Stimulated activated naive B cell treated with anti-CD40 and anti-IgM and Interleukin-4, amounts not matched to agents 10 μg/mL and 1 μg/mL and 100 μg/mL, for 72 hours (primary cell): ENCODE measurements around the gene PPL.

Experiments used
- ATAC-seq, 2 donors: fragments of 150-1000 bp; cut with Tn5 transposase; replicated peaks; 2 replicates each; pipeline ENCODE4 v1.10.0; 2021; ENCODE audit warnings: moderate library complexity in 1 of 2
- DNase-seq: peaks from one replicate; pipeline ENCODE4 v3.0.0; 2021
- H3K27ac Mint-ChIP-seq: one replicate; pipeline ENCODE4 v1.8.0; 2022; ENCODE audit warnings: mild to moderate bottlenecking, mixed read lengths
- H3K27me3 Mint-ChIP-seq, 2 donors: one replicate each; pipeline ENCODE4 v1.8.0; 2022; ENCODE audit warnings: mixed read lengths in 2 of 2
- H3K36me3 Mint-ChIP-seq, 2 donors: one replicate each; pipeline ENCODE4 v1.8.0; 2022; ENCODE audit warnings: mixed read lengths in 2 of 2, mild to moderate bottlenecking in 1 of 2
- H3K4me1 Mint-ChIP-seq, 2 donors: one replicate each; pipeline ENCODE4 v1.8.0; 2022; ENCODE audit warnings: mixed read lengths in 2 of 2, mild to moderate bottlenecking in 1 of 2
- H3K4me3 Mint-ChIP-seq, 2 donors: one replicate each; pipeline ENCODE4 v1.8.0; 2022; ENCODE audit warnings: mild to moderate bottlenecking in 2 of 2, mixed read lengths in 2 of 2, moderate library complexity in 1 of 2
- H3K9me3 Mint-ChIP-seq, 2 donors: one replicate each; pipeline ENCODE4 v1.8.0; 2022; ENCODE audit warnings: mixed read lengths in 2 of 2, mild to moderate bottlenecking in 1 of 2

Gene PPL

GRCh38 chr16:4869147-4869805 is 67.7 kb downstream of the PPL start:
- peaks cover 43 to 70% of the 10 kb centered on the region in 2 donors for H3K36me3 Mint-ChIP-seq
- H3K4me1 Mint-ChIP-seq: peaks cover 0 to 8% of the 10 kb centered on the region in 2 donors
- no peak for DNase-seq
- H3K9me3 Mint-ChIP-seq: no peaks in the 10 kb centered on the region
- no peaks in the 10 kb centered on the region for H3K27me3 Mint-ChIP-seq
- no peak for ATAC-seq
- H3K4me3 Mint-ChIP-seq: no peak overlapping the region
- no peak overlapping the region for H3K27ac Mint-ChIP-seq

GRCh38 chr16:4868535-4868934 is 68.4 kb downstream of the PPL start:
- peaks cover 43 to 71% of the 10 kb centered on the region in 2 donors for H3K36me3 Mint-ChIP-seq
- H3K4me3 Mint-ChIP-seq: no peak overlapping the region
- H3K27me3 Mint-ChIP-seq: no peaks in the 10 kb centered on the region
- H3K9me3 Mint-ChIP-seq: no peaks in the 10 kb centered on the region
- ATAC-seq (no peak), DNase-seq (no peak)
- peak overlapping the region; percentile 38 for H3K27ac Mint-ChIP-seq
- peaks cover 0 to 10% of the 10 kb centered on the region in 2 donors for H3K4me1 Mint-ChIP-seq

- Mint-ChIP-seq H3K9me3 (no peaks in the 10 kb centered on the region), H3K4me3 (no peak overlapping the region), H3K27ac (no peak overlapping the region), H3K36me3 (peaks cover 43 to 66% of the 10 kb centered on the region in 2 donors), H3K27me3 (no peaks in the 10 kb centered on the region), H3K4me1 (peaks cover 0 to 10% of the 10 kb centered on the region in 2 donors)
- DNase-seq (no peak), ATAC-seq (no peak)
Observed at GRCh38 chr16:4868026-4868425, 68.9 kb downstream of the PPL start.

GRCh38 chr16:4866586-4866985 is 70.4 kb downstream of the PPL start:
- Mint-ChIP-seq H3K4me3 (no peak overlapping the region), H3K27me3 (no peaks in the 10 kb centered on the region), H3K9me3 (no peaks in the 10 kb centered on the region), H3K27ac (no peak overlapping the region), H3K36me3 (peaks cover 38 to 54% of the 10 kb centered on the region in 2 donors), H3K4me1 (peaks cover 0 to 10% of the 10 kb centered on the region in 2 donors)
- ATAC-seq (no peak), DNase-seq (no peak)

- DNase-seq (no peak), ATAC-seq (no peak)
- Mint-ChIP-seq H3K27me3 (no peaks in the 10 kb centered on the region), H3K36me3 (peaks cover 32 to 44% of the 10 kb centered on the region in 2 donors), H3K9me3 (no peaks in the 10 kb centered on the region), H3K4me1 (peaks cover 0 to 10% of the 10 kb centered on the region in 2 donors), H3K27ac (no peak overlapping the region), H3K4me3 (no peak overlapping the region)
Observed at GRCh38 chr16:4865231-4865860, 71.6 kb downstream of the PPL start.

GRCh38 chr16:4864728-4865127 is 72.2 kb downstream of the PPL start:
- H3K4me1 Mint-ChIP-seq: peaks cover 0 to 10% of the 10 kb centered on the region in 2 donors
- no peaks in the 10 kb centered on the region for H3K27me3 Mint-ChIP-seq
- H3K27ac Mint-ChIP-seq: no peak overlapping the region
- no peaks in the 10 kb centered on the region for H3K9me3 Mint-ChIP-seq
- H3K36me3 Mint-ChIP-seq: peaks cover 30 to 43% of the 10 kb centered on the region in 2 donors
- no peak for DNase-seq
- no peak overlapping the region for H3K4me3 Mint-ChIP-seq
- ATAC-seq: no peak

GRCh38 chr16:4862639-4863038 is 74.3 kb downstream of the PPL start:
- Mint-ChIP-seq H3K4me1 (peaks cover 0 to 8% of the 10 kb centered on the region in 2 donors), H3K36me3 (peaks cover 34 to 49% of the 10 kb centered on the region in 2 donors), H3K27me3 (no peaks in the 10 kb centered on the region), H3K27ac (no peak overlapping the region), H3K4me3 (no peak overlapping the region), H3K9me3 (no peaks in the 10 kb centered on the region)
- no peak for ATAC-seq
- DNase-seq: no peak

- Mint-ChIP-seq H3K4me3 (no peak overlapping the region), H3K9me3 (no peaks in the 10 kb centered on the region), H3K27ac (peak overlapping the region; percentile 37), H3K4me1 (peaks cover 0 to 2% of the 10 kb centered on the region in 2 donors), H3K27me3 (no peaks in the 10 kb centered on the region), H3K36me3 (peaks cover 39 to 45% of the 10 kb centered on the region in 2 donors)
- no peak for ATAC-seq
- DNase-seq: no peak
Observed at GRCh38 chr16:4860727-4861342, 76.1 kb downstream of the PPL start.

GRCh38 chr16:4859900-4860255 is 77.1 kb downstream of the PPL start:
- Mint-ChIP-seq H3K36me3 (peaks cover 39 to 47% of the 10 kb centered on the region in 2 donors), H3K27ac (no peak overlapping the region)

GRCh38 chr16:4859190-4859899 is 77.6 kb downstream of the PPL start:
- Mint-ChIP-seq H3K4me1 (peaks cover 0 to 2% of the 10 kb centered on the region in 2 donors), H3K9me3 (no peaks in the 10 kb centered on the region), H3K36me3 (peaks cover 40 to 46% of the 10 kb centered on the region in 2 donors), H3K27ac (peak overlapping the region; percentile 71), H3K4me3 (no peak overlapping the region), H3K27me3 (no peaks in the 10 kb centered on the region)
- DNase-seq: no peak
- no peak for ATAC-seq

More at GRCh38 chr16:4859900-4860255, 77.1 kb downstream of the PPL start:
- peaks cover 0 to 2% of the 10 kb centered on the region in 2 donors for H3K4me1 Mint-ChIP-seq
- H3K4me3 Mint-ChIP-seq: no peak overlapping the region
- ATAC-seq: no peak
- H3K27me3 Mint-ChIP-seq: no peaks in the 10 kb centered on the region
- no peaks in the 10 kb centered on the region for H3K9me3 Mint-ChIP-seq
- no peak for DNase-seq

GRCh38 chr16:4855804-4856203 is 81.1 kb downstream of the PPL start:
- DNase-seq (no peak), ATAC-seq (no peak)
- Mint-ChIP-seq H3K4me3 (no peak overlapping the region), H3K4me1 (peaks cover 9 to 11% of the 10 kb centered on the region in 2 donors), H3K27ac (no peak overlapping the region), H3K36me3 (peaks cover 43 to 56% of the 10 kb centered on the region in 2 donors), H3K9me3 (no peaks in the 10 kb centered on the region), H3K27me3 (no peaks in the 10 kb centered on the region)

GRCh38 chr16:4855371-4855770 is 81.6 kb downstream of the PPL start:
- Mint-ChIP-seq H3K36me3 (peaks cover 39 to 54% of the 10 kb centered on the region in 2 donors), H3K4me3 (no peak overlapping the region), H3K9me3 (no peaks in the 10 kb centered on the region)

GRCh38 chr16:4852221-4852872 is 84.6 kb downstream of the PPL start:
- Mint-ChIP-seq H3K4me3 (no peak overlapping the region), H3K9me3 (no peaks in the 10 kb centered on the region), H3K27me3 (no peaks in the 10 kb centered on the region), H3K4me1 (peaks cover 16 to 20% of the 10 kb centered on the region in 2 donors), H3K36me3 (peaks cover 19 to 29% of the 10 kb centered on the region in 2 donors), H3K27ac (no peak overlapping the region)
- DNase-seq (no peak), ATAC-seq (no peak)

More at GRCh38 chr16:4855371-4855770, 81.6 kb downstream of the PPL start:
- DNase-seq: no peak
- H3K4me1 Mint-ChIP-seq: peaks cover 12% of the 10 kb centered on the region in 2 donors
- no peaks in the 10 kb centered on the region for H3K27me3 Mint-ChIP-seq
- no peak for ATAC-seq
- H3K27ac Mint-ChIP-seq: no peak overlapping the region

- no peak overlapping the region for H3K4me3 Mint-ChIP-seq
- H3K36me3 Mint-ChIP-seq: peaks cover 25 to 30% of the 10 kb centered on the region in 2 donors
- peaks cover 25 to 32% of the 10 kb centered on the region in 2 donors for H3K4me1 Mint-ChIP-seq
Observed at GRCh38 chr16:4850211-4850610, 86.7 kb downstream of the PPL start.

More at GRCh38 chr16:4850211-4850610, 86.7 kb downstream of the PPL start:
- no peaks in the 10 kb centered on the region for H3K27me3 Mint-ChIP-seq
- H3K9me3 Mint-ChIP-seq: no peaks in the 10 kb centered on the region
- H3K27ac Mint-ChIP-seq: no peak overlapping the region
- DNase-seq (no peak), ATAC-seq (no peak)
